Measurements from ENCODE around the gene RBBP4.

- TF ChIP-seq CTCF (IDR thresholded peaks at IDR 0.05) = no peak
- no peak for TF ChIP-seq POLR2A (IDR thresholded peaks at IDR 0.05)
These were observed 45.1 kb upstream of the RBBP4 start for GRCh38 chr1:32605711-32606424.

All from uterus (tissue), 2 donors.